B cell (primary cell): Measurements from ENCODE around the gene HOXA2. TPM values are rescaled to one million over a fixed set of nuclear protein-coding genes. Genes with fewer than 3 reads are reported as not detected.

Experiments
- ATAC-seq: fragments of 200-7000 bp; cut with Tn5 transposase; one replicate; pipeline ENCODE4 v1.10.0; 2021; ENCODE audit warnings: low read depth, mild to moderate bottlenecking, moderate number of reproducible peaks, moderate library complexity
- CTCF ChIA-PET: fragments of 350-600 bp; sonication (Branson Sonifier 250); formaldehyde crosslinking; loops from one replicate; lab custom pipeline; 2021; ENCODE audit warnings: antibody characterized with exemption, inconsistent platforms; lab: Charles Lee
- POLR2A ChIA-PET: fragments of 350-600 bp; sonication (Branson Sonifier 250); formaldehyde crosslinking; loops from one replicate; lab custom pipeline; 2021; ENCODE audit warnings: antibody characterized with exemption; lab: Charles Lee
- DNase-seq: peaks from one replicate; pipeline ENCODE4 v3.0.0; 2013
- H2AFZ ChIP-seq: 2 replicates; pipeline ENCODE4 v1.6.1; 2012; ENCODE audit warnings: mild to moderate bottlenecking, low read depth, low read length; ENCODE audit not compliant: insufficient read depth, poor library complexity, severe bottlenecking
- H3K27ac ChIP-seq, 2 donors: 1 replicate in 1 of 2; 2 replicates in 1 of 2; pipeline ENCODE4 v1.5.1; 2012 to 2013; ENCODE audit warnings: low read length in 2 of 2, mild to moderate bottlenecking in 2 of 2, moderate library complexity in 1 of 2
- H3K27me3 ChIP-seq, 4 experiments: fragments of 200-600 bp in 1 of 4; sonication (generic) in 1 of 4; replicated peaks in 1 of 4; 1 replicate in 2 of 4; 2 replicates in 2 of 4; pipeline versions ENCODE4 v1.6.1 to v1.7.0; 2013 to 2016; ENCODE audit warnings: low read length in 3 of 4, mild to moderate bottlenecking in 2 of 4, mixed read lengths in 1 of 4, moderate library complexity in 1 of 4; ENCODE audit not compliant: insufficient read depth in 4 of 4, control insufficient read depth in 3 of 4; ENCODE audit errors: control extremely low read depth in 1 of 4
- H3K36me3 ChIP-seq, 2 experiments: replicated peaks in 1 of 2; 1 replicate in 1 of 2; 2 replicates in 1 of 2; pipeline versions ENCODE4 v1.6.1 to v1.7.1; 2013; ENCODE audit warnings: low read length in 1 of 2; ENCODE audit not compliant: insufficient read depth in 2 of 2, control insufficient read depth in 1 of 2; ENCODE audit errors: control extremely low read depth in 1 of 2, extremely low read depth in 1 of 2
- H3K4me1 ChIP-seq, 2 donors: fragments of 200-600 bp in 1 of 2; sonication (generic) in 1 of 2; 1 replicate in 1 of 2; 2 replicates in 1 of 2; pipeline versions ENCODE4 v1.5.1 to v1.6.1; 2013 to 2017; ENCODE audit warnings: low read length in 2 of 2; ENCODE audit not compliant: control insufficient read depth in 2 of 2, insufficient read depth in 2 of 2
- H3K4me2 ChIP-seq: replicated peaks from 2 replicates; pipeline ENCODE3; 2012; ENCODE audit warnings: mild to moderate bottlenecking, low read depth, low read length; ENCODE audit not compliant: poor library complexity, severe bottlenecking
- H3K4me3 ChIP-seq, 5 experiments: fragments of 200-600 bp in 1 of 5; sonication (generic) in 1 of 5; 1 replicate in 3 of 5; 2 replicates in 2 of 5; pipeline versions ENCODE4 v1.5.1 to v1.7.0; 2011 to 2016; ENCODE audit warnings: low read length in 4 of 5, mild to moderate bottlenecking in 4 of 5, low read depth in 2 of 5, control low read depth in 1 of 5, moderate library complexity in 1 of 5; ENCODE audit not compliant: insufficient read depth in 1 of 5; ENCODE audit errors: control extremely low read depth in 1 of 5, extremely low read depth in 1 of 5
- H3K79me2 ChIP-seq: fragments of 200-600 bp; sonication (generic); one replicate; pipeline ENCODE4 v1.6.0; 2016; ENCODE audit warnings: low read length; ENCODE audit not compliant: control insufficient read depth, insufficient read depth
- H3K9ac ChIP-seq: fragments of 200-600 bp; sonication (generic); 2 replicates; pipeline ENCODE4 v1.6.1; 2017; ENCODE audit warnings: mild to moderate bottlenecking, low read length, moderate library complexity
- H3K9me3 ChIP-seq, 3 donors: one replicate each; pipeline versions ENCODE4 v1.6.1 to v1.7.1; 2013; ENCODE audit warnings: low read length in 2 of 3; ENCODE audit not compliant: control insufficient read depth in 2 of 3, insufficient read depth in 1 of 3; ENCODE audit errors: control extremely low read depth in 1 of 3
- H4K20me1 ChIP-seq: 2 replicates; pipeline ENCODE4 v1.6.0; 2012; ENCODE audit warnings: mild to moderate bottlenecking, low read length; ENCODE audit not compliant: insufficient read depth, control insufficient read depth, poor library complexity, severe bottlenecking
- H3K27ac Mint-ChIP-seq: one replicate; pipeline ENCODE4 v1.8.0; 2021; ENCODE audit warnings: mixed read lengths
- H3K27me3 Mint-ChIP-seq: one replicate; pipeline ENCODE4 v1.8.0; 2021; ENCODE audit warnings: mixed read lengths
- H3K4me1 Mint-ChIP-seq: one replicate; pipeline ENCODE4 v1.8.0; 2021; ENCODE audit warnings: mixed read lengths
- H3K4me3 Mint-ChIP-seq: one replicate; pipeline ENCODE4 v1.8.0; 2021; ENCODE audit warnings: mixed read lengths
- H3K9me3 Mint-ChIP-seq: one replicate; pipeline ENCODE4 v1.8.0; 2022; ENCODE audit warnings: mixed read lengths; ENCODE audit not compliant: insufficient read depth
- EZH2 ChIP-seq: IDR thresholded peaks from 2 replicates; pipeline ENCODE4 v1.6.1; 2012; ENCODE audit warnings: borderline replicate concordance, low read depth, mild to moderate bottlenecking, moderate library complexity, low read length; ENCODE audit not compliant: insufficient read depth, poor library complexity, severe bottlenecking
- WGBS: methylation state at CpG from one replicate; pipeline ENCODE4 v1.1.5; 2013; ENCODE audit warnings: missing lambda C conversion rate; ENCODE audit not compliant: insufficient coverage; 5-methylcytosine and 5-hydroxymethylcytosine counted together
- intact Hi-C: fragments of 100-400 bp; cut with micrococcal nuclease; formaldehyde crosslinking; loops from one replicate; pipeline ENCODE4 v1.10.0; 2022
- polyA plus RNA-seq: library from polyadenylated mRNA; depleted of rRNA; stranded (reverse); fragments of >200 nt; gene quantifications from 2 replicates; pipeline ENCODE4 v1.2.3, GENCODE V29; 2012
- total RNA-seq, 2 donors: library from RNA; stranded (reverse); fragments of 120-200 nt in 1 of 2; gene quantifications; 1 replicate in 1 of 2; 2 replicates in 1 of 2; pipeline versions ENCODE4 v1.2.3 to v1.2.4, GENCODE V29; 2013 to 2022
- TF ChIP-seq, protein P1 (sequence below): fragments of 200-600 bp; IDR thresholded peaks from one replicate; pipeline ENCODE4 v1.8.0; 2022; ENCODE audit warnings: antibody characterized with exemption, mild to moderate bottlenecking

Gene HOXA2
- total and polyA plus RNA-seq, 2 donors (not counting 1 experiment from before 2014, with no cell fraction given), result not detected

DNA sequence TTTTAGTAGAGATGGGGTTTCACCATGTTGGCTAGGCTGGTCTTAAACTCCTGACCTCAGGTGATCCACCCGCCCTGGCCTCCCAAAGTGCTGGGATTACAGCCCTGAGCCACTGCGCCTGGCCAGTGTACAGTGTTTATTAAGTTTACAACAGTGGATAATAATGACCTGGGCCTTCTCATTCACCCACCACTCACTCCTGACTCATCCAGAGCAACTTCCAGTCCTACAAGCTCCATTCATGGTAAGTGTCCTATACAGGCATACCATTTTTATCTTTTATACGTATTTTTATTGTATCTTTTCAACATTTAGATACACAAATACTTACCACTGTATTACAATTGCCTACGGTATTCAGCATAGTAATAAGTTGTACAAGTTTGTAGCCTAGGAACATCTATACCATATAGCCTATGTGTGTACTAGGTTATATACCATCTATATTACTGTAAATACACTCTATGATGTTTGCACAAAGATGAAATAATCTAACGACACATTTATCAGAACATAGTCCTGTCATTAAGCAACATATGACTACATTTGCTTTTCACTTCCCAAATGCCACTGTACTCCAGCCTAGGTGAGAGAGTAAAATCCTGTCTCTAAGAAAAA lies 23.8 kb downstream of the HOXA2 start:
- Histone ChIP-seq H3K4me1 (peaks cover 0 to 2% of the 10 kb centered on the region in 2 donors), H3K4me2 (no peak overlapping the region), H3K36me3 (no peaks in the 10 kb centered on the region), H3K79me2 (no peaks in the 10 kb centered on the region), H4K20me1 (no peaks in the 10 kb centered on the region), H3K4me3 (no peak overlapping the region), H3K9ac (no peak overlapping the region), H2AFZ (no peak overlapping the region), H3K27ac (no peak overlapping the region), H3K27me3 (no peaks in the 10 kb centered on the region), H3K9me3 (peaks cover 0 to 4% (median 0%) of the 10 kb centered on the region in 3 donors)
- TF ChIP-seq, protein P1, sequence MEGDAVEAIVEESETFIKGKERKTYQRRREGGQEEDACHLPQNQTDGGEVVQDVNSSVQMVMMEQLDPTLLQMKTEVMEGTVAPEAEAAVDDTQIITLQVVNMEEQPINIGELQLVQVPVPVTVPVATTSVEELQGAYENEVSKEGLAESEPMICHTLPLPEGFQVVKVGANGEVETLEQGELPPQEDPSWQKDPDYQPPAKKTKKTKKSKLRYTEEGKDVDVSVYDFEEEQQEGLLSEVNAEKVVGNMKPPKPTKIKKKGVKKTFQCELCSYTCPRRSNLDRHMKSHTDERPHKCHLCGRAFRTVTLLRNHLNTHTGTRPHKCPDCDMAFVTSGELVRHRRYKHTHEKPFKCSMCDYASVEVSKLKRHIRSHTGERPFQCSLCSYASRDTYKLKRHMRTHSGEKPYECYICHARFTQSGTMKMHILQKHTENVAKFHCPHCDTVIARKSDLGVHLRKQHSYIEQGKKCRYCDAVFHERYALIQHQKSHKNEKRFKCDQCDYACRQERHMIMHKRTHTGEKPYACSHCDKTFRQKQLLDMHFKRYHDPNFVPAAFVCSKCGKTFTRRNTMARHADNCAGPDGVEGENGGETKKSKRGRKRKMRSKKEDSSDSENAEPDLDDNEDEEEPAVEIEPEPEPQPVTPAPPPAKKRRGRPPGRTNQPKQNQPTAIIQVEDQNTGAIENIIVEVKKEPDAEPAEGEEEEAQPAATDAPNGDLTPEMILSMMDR, result no peak
- TF ChIP-seq EZH2, result no peak
- DNase-seq (no peak), ATAC-seq (no peak)
- intact Hi-C loops, result no loop called here
- CTCF ChIA-PET, result no interaction called here
- Mint-ChIP-seq H3K4me1 (peaks cover 6% of the 10 kb centered on the region), H3K27me3 (peaks cover 6% of the 10 kb centered on the region), H3K9me3 (no peaks in the 10 kb centered on the region), H3K4me3 (no peak overlapping the region), H3K27ac (no peak overlapping the region)
- no CpG with 5 or more reads among the region's 5 CpGs for WGBS
- POLR2A ChIA-PET, result no interaction called here

DNA sequence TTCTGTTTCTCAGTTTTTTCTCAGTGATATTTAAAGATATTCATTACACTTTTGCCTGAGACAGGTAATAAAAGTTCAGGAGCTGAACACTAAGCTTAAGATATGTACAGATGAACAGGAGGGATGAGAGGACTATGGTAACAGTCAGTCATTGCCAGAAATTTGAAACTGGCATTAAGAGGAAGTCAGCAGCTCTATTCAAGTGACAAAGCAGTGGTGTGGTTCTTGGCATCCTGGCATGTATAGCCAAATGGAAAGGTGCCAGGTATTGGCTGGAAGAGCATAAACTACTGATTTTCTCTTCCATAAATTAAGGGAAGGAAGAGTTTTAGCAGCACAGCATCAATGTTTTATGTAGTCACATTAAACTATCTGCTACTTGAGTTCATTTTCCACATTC lies 29.4 kb downstream of the HOXA2 start:
- ATAC-seq (no peak), DNase-seq (no peak)
- H3K27ac Mint-ChIP-seq, result no peak overlapping the region
- H2AFZ ChIP-seq, result no peak overlapping the region
- peaks cover 0 to 4% (median 0%) of the 10 kb centered on the region in 3 donors for H3K9me3 ChIP-seq
- H4K20me1 ChIP-seq, result no peaks in the 10 kb centered on the region
- no peaks in the 10 kb centered on the region for H3K4me1 Mint-ChIP-seq
- H3K9ac ChIP-seq, result no peak overlapping the region
- no peak overlapping the region for H3K4me2 ChIP-seq
- H3K79me2 ChIP-seq, result no peaks in the 10 kb centered on the region
- H3K9me3 Mint-ChIP-seq, result no peaks in the 10 kb centered on the region
- H3K36me3 ChIP-seq, result no peaks in the 10 kb centered on the region
- H3K27me3 ChIP-seq, result no peaks in the 10 kb centered on the region
- TF ChIP-seq, protein P1, result no peak
- no peak for TF ChIP-seq EZH2
- no peak overlapping the region for H3K4me3 ChIP-seq
- no peak overlapping the region for H3K27ac ChIP-seq
- no peaks in the 10 kb centered on the region for H3K4me1 ChIP-seq
- H3K4me3 Mint-ChIP-seq, result no peak overlapping the region
- H3K27me3 Mint-ChIP-seq, result peaks cover 12% of the 10 kb centered on the region
- ChIA-PET CTCF (interaction anchor here (0.8 kb wide), 1 partner anchor 33 kb away, joined by 3 read pairs; no protein-coding TSS in a partner anchor), POLR2A (no interaction called here)
- intact Hi-C loops, result no loop called here
